Lower leg skin (tissue), 3 donors: ENCODE results near the gene PTGES2.

Experiments
- POLR2A ChIP-seq, 2 donors: fragments of 450-650 bp; IDR thresholded peaks; one replicate each; pipeline ENCODE4 v1.6.1; 2016 to 2017; ENCODE audit warnings: antibody characterized with exemption in 2 of 2, mild to moderate bottlenecking in 1 of 2, moderate library complexity in 1 of 2
- TF ChIP-seq, protein P1 (sequence below), 3 donors: fragments of 450-650 bp; IDR thresholded peaks; one replicate each; pipeline ENCODE4 v1.5.1; 2016; ENCODE audit warnings: antibody characterized with exemption in 3 of 3, mild to moderate bottlenecking in 3 of 3, moderate library complexity in 2 of 3

DNA sequence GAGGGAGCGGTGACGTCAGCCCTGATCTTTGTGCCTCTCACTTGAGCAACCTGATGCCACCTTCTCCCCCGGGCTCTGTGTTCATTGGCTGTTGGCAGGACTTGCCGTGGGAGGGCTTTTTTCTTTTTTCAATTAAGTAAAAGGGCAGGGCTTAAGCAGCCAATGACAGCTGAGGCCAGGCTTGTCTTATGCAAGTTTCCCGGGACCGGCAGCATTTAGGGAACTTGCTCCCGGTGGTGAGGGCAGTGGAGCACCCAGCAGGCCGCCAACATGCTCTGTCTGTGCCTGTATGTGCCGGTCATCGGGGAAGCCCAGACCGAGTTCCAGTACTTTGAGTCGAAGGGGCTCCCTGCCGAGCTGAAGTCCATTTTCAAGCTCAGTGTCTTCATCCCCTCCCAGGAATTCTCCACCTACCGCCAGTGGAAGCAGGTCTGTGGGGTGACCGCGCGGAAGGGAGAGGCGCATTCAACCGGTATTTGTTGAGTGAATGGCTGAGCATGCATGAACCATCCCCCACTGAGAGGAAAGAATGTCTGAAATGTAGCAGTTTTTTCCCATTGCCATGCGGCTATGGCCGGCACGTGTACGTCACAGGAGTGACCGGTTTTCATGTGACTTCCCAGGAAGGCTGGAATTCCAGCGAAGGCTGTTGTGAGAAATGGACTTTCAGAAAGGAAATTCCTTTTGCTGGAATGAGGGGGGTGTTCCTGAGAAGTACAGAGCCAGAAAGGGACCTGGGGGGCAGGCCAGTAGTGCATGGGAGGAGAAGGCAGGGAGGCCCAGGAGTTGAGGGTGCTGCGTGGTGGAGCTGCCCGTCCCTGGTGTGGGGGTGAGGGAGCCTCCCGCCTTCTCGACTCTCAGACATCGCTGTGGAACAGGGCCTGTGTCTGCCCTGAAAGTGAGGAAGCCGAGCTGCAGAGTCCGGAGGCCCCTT lies 29.0 kb downstream of the PTGES2 start:
- TF ChIP-seq, protein P1, sequence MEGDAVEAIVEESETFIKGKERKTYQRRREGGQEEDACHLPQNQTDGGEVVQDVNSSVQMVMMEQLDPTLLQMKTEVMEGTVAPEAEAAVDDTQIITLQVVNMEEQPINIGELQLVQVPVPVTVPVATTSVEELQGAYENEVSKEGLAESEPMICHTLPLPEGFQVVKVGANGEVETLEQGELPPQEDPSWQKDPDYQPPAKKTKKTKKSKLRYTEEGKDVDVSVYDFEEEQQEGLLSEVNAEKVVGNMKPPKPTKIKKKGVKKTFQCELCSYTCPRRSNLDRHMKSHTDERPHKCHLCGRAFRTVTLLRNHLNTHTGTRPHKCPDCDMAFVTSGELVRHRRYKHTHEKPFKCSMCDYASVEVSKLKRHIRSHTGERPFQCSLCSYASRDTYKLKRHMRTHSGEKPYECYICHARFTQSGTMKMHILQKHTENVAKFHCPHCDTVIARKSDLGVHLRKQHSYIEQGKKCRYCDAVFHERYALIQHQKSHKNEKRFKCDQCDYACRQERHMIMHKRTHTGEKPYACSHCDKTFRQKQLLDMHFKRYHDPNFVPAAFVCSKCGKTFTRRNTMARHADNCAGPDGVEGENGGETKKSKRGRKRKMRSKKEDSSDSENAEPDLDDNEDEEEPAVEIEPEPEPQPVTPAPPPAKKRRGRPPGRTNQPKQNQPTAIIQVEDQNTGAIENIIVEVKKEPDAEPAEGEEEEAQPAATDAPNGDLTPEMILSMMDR (IDR thresholded peaks at IDR 0.05) = no peak
- TF ChIP-seq POLR2A (IDR thresholded peaks at IDR 0.05) = peak in 1 of 2 donors; percentile 44
